Omental fat pad (tissue), 4 donors: ENCODE results near the gene IL2RA. TPM values are rescaled to one million over a fixed set of nuclear protein-coding genes. Genes with fewer than 3 reads are reported as not detected.

ENCODE experiments used
- ATAC-seq: fragments of 150-250 bp; one replicate; pipeline ENCODE4 v1.9.1; 2016; ENCODE audit warnings: mild to moderate bottlenecking, moderate library complexity; ENCODE audit not compliant: low FRiP score
- DNase-seq: peaks from one replicate; pipeline ENCODE4 v3.0.0-alpha.2; 2019; ENCODE audit warnings: low spot score
- CTCF ChIP-seq, 3 donors: fragments of 450-650 bp; IDR thresholded peaks; one replicate each; pipeline ENCODE4 v1.5.1; 2016 to 2017; ENCODE audit warnings: antibody characterized with exemption in 3 of 3, mild to moderate bottlenecking in 3 of 3, moderate library complexity in 2 of 3
- total RNA-seq, 4 donors: library from RNA; depleted of rRNA; stranded (reverse); fragments of >200 nt; gene quantifications; one replicate each; pipeline ENCODE4 v1.1.0, GENCODE V29; 2016

IL2RA gene
- total RNA-seq, 4 donors from 2014 or later: 0.69 to 25.0 (median 7.1) TPM

- no peak for TF ChIP-seq CTCF (IDR thresholded peaks at IDR 0.05)
- DNase-seq (no peak), ATAC-seq (no peak)
Observed at GRCh38 chr10:6071181-6072175, 9.3 kb upstream of the IL2RA start.

GRCh38 chr10:6070660-6071059 lies 8.5 kb upstream of the IL2RA start:
- no peak for ATAC-seq
- DNase-seq: no peak
- no peak for TF ChIP-seq CTCF (IDR thresholded peaks at IDR 0.05)

- no peak for TF ChIP-seq CTCF (IDR thresholded peaks at IDR 0.05)
- ATAC-seq (no peak), DNase-seq (no peak)
Observed at GRCh38 chr10:6069081-6069931, 7.1 kb upstream of the IL2RA start.

GRCh38 chr10:6068422-6068821 lies 6.3 kb upstream of the IL2RA start:
- DNase-seq: no peak
- ATAC-seq: no peak
- TF ChIP-seq CTCF (IDR thresholded peaks at IDR 0.05): no peak

- DNase-seq (no peak), ATAC-seq (no peak)
- no peak for TF ChIP-seq CTCF (IDR thresholded peaks at IDR 0.05)
Observed at GRCh38 chr10:6068006-6068405, 5.8 kb upstream of the IL2RA start.

- TF ChIP-seq CTCF (IDR thresholded peaks at IDR 0.05): no peak
- ATAC-seq: no peak
- no peak for DNase-seq
Observed at GRCh38 chr10:6067457-6067856, 5.3 kb upstream of the IL2RA start.
